GM19452 (cell line): Measurements from ENCODE around the gene SHISA9.

Experiments
- ATAC-seq: cut with Tn5 transposase; IDR thresholded peaks from one replicate; pipeline ENCODE4 v1.9.1; 2021; ENCODE audit not compliant: unreplicated experiment

The SHISA9 gene

DNA sequence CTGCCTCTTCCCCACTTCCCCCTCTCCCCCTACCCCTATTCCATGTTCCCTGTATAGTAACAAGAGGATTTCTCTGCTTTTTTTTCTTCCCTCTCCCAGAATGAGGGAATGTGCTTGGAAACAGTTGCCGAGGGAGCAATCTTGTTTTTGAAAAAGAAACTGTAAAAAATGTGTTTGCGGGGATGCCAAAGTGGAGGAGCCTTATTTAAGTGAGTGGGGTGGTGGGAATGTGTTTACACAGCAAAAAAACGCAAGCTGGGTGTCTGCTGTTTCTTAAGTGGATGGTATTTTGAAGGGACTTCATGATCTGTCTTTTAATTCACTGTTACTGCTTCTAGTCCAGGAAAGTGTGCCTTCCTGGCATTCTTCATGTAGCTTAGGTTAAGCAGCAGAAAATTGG lies 254.4 kb downstream of the SHISA9 start:
- no peak for ATAC-seq

DNA sequence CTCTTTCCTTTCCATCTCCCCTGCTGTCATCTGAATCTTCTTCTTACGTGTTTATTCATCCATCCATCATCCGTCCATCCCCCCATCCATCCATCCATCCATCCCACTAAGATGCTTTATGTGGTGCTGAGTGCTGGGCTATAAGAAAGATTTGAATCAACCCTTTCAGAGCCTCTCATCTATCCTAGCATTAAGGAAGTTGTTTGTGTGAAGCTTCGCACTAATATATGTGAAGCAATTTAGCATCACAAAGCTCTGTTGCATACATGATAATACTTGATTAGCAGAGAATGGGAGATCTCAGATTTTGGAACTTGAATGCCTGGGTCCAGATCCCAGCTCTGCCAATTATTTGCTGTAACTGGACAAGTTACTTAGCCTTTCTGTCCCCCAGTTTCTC lies 255.7 kb downstream of the SHISA9 start:
- ATAC-seq: no peak

DNA sequence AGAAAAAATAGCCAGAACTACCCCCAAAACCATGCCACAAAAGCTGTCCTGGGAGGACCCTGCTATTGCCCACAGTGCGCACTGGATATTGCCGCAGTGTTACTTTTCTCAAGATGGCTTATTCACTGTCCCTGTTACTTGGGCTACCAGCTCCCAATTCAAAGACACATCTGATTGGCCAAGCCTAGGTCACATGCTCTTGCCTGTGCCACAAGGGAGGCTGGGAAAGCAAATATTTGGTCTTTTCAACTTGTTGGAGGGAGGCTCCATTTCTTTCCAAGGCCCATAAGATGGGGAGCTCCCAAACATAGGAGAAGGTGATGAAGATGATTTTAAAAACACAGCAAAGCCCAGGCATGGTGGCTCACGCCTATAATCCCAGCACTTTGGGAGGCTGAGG lies 257.0 kb downstream of the SHISA9 start:
- ATAC-seq: no peak

DNA sequence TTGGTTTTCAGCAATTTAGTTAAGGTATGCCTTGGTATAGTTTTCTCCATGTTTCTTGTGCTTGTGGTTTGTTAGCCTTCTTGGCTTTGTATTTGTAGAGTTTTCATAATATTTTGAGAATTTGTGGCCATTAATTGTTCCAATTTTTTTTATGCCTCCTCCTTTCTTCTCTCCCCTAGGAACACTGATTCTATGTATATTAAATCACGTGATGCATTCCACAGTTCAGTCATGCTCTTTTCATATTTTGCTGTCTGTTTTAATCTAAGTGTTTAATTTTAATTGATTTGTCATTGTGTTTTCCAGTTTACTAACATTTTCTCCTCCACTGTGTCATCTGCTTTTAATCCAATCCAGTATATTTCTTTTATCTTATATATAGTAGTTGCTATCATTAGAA lies 263.6 kb downstream of the SHISA9 start:
- no peak for ATAC-seq

DNA sequence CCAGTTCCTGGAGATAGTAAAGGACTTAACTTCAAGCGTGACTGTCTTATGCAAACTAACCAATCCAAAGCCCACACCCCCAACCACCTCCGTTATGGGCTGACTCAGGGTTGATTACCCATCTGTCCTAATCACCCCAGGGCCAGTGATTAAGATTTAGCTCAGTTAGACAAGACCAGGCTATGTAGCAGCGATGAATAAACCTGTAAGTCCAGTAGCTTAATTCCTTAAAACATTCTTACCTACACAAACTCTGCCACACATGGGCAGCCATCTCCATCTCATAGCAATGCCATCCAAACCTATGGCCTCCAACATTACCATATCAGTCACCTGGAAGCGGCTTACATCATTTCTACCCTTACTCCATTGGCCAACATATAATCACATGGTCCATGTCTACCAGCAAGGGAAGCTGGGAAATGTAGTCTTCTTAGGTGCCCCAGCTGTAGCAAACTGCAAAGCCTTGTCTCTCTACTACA lies 266.7 kb downstream of the SHISA9 start:
- ATAC-seq: no peak

- ATAC-seq: no peak
These were observed 269.9 kb downstream of the SHISA9 start for GRCh38 chr16:13171313-13171712.

- ATAC-seq: no peak
These were observed 275.3 kb downstream of the SHISA9 start for GRCh38 chr16:13176711-13177110.

- ATAC-seq: no peak
These were observed 276.9 kb downstream of the SHISA9 start for GRCh38 chr16:13178318-13178717.

DNA sequence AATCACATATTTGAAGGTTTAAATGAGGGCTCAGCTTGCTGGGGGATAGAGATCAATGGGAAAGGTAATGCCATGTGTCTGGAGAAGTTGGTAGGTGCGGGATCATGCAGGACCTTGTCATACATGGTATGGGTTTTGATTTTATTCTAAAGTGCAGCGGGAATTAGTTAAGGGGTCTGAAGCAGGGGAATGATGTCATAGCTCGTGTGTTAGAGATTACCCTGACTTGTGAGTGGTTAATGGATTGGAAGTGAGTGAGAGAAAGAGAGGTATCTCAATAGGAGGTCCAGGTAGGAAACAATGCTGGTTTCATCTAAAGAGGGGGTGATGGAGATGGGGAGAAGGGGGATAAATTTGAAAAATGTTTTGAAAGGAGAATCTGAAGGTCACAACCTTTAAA lies 280.0 kb downstream of the SHISA9 start:
- ATAC-seq: no peak

DNA sequence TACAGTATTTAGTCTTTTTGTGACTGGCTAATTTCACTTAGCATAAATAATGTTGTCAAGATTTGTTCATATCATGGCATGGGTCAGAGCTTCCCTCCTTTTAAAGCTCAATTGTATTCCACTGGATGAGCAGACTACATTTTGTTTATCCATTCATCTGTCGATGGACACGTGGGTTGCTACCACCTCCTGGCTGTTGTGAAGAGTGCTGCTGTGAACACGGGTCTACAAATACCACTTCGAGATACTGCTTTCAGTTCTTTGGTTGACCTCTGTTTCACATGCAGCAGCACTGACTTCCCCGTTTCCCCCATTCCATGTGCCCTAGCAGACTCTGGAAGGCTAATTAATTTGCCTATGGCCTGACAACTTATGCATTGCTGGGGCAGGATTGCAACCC lies 285.4 kb downstream of the SHISA9 start:
- ATAC-seq: no peak

- ATAC-seq: no peak
These were observed 287.9 kb downstream of the SHISA9 start for GRCh38 chr16:13189250-13189649.

GRCh38 chr16:13193721-13194120 lies 292.3 kb downstream of the SHISA9 start:
- no peak for ATAC-seq

GRCh38 chr16:13194766-13195165 lies 293.4 kb downstream of the SHISA9 start:
- no peak for ATAC-seq

GRCh38 chr16:13203725-13204124 lies 302.3 kb downstream of the SHISA9 start:
- ATAC-seq: no peak

DNA sequence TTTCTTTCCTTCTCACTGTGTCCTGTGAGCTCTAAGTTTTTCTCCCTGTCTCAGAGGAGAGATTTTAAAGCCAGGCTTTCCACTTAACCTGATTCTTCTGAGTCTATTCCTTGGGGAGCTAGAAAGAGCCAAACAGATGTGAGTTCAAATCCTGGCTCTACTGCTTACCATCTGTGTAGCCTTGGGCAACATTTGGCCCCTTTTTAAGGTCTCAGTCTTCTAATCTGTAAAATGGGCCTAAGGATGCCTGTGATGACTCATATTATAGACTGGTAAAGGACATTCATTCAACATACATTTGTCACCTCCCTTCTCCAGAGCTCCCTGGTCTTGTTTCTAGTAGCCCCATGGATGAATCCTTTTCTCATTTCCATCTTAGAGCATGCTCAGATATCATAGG lies 304.0 kb downstream of the SHISA9 start:
- no peak for ATAC-seq

- no peak for ATAC-seq
These were observed 305.2 kb downstream of the SHISA9 start for GRCh38 chr16:13206606-13207005.

DNA sequence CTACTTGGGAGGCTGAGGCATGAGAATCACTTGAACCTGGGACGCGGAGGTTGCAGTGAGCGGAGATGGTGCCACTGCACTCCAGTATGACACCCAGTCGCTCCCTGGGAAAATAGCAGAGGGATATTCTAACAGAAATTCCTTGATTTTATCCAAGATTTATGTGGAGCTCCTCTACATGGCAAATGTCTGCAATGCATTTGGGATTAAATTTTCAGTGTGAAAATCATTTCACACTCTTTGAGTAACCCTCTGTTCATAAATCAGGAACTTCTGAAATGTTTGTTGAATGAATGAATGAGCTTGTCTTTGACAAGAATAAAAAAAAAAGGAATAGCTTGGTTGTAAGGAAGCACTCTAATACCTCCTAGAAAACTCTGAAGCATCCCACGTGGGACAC lies 305.8 kb downstream of the SHISA9 start:
- ATAC-seq: no peak

GRCh38 chr16:13223666-13224065 lies 322.3 kb downstream of the SHISA9 start:
- no peak for ATAC-seq

DNA sequence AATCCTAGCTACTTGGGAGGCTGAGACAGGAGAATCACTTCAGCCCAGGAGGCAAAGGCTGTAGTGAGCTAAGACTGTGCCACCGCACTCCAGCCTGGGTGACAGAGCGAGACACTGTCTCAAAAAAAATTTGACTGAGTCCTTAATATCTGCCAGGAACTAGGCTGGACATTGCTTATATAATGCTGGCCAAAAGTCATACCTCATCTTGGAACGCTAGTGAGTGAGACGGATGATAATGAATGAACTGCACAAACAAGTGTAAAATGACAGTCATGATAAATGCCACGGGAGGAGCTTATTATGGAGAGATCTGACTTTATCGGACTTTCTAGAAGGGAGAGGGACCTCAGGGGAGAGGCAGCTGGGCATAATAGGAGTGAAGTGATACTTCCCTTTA lies 327.6 kb downstream of the SHISA9 start:
- no peak for ATAC-seq

DNA sequence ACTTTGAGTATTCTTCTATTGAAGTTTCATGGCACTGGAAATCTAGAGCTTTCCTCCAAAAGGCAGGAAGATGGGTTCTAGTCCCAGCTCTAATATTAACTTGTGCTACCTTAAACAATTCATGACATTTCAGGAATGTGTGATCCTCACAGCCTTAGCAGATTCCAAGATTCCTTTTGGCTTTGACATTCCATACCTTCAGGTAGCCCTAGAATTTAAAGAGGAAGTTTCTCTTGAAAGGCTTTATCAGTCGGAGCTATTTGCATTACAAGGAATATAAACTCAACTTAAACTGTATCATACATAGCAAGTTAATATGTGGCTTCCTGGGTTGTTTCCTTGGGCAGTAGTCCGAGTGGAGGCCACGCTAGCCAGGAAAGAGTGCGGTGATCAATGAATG lies 330.0 kb downstream of the SHISA9 start:
- no peak for ATAC-seq

GRCh38 chr16:13234999-13235398 lies 333.6 kb downstream of the SHISA9 start:
- no peak for ATAC-seq

GRCh38 chr16:13236308-13236707 lies 334.9 kb downstream of the SHISA9 start:
- no peak for ATAC-seq

GRCh38 chr16:13238182-13238581 lies 336.8 kb downstream of the SHISA9 start:
- no peak for ATAC-seq

DNA sequence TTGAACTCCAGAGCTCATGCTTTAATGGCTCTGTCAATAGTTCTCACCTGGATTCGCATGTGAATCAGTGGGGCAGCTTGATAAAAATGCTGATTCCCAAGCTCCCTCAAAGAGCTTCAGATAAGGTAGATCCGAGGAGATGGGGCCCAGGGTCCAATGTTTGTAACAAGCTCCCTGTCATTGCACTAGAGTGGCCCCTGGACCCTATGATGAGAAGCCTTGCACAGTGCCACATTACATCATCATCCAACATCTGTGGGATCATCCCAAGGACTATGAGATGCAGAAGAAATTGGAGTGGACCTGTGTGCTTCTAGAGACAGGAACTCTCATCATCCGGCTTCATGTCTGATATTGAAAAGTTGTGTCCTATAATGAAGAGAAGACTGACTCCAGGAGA lies 340.8 kb downstream of the SHISA9 start:
- no peak for ATAC-seq
